CD4-positive, alpha-beta T cell (primary cell): ENCODE results near the gene MTTP. TPM values are rescaled to one million over a fixed set of nuclear protein-coding genes. Genes with fewer than 3 reads are reported as not detected.

Experiments used
- ATAC-seq: fragments of 200-7000 bp; cut with Tn5 transposase; one replicate; pipeline ENCODE4 v1.10.0; 2022; ENCODE audit warnings: mild to moderate bottlenecking; ENCODE audit not compliant: poor library complexity
- CTCF ChIA-PET: fragments of 350-600 bp; sonication (Branson Sonifier 250); formaldehyde crosslinking; loops from one replicate; lab custom pipeline; 2021; ENCODE audit warnings: antibody characterized with exemption, inconsistent platforms; lab: Charles Lee
- POLR2A ChIA-PET: fragments of 350-600 bp; sonication (Branson Sonifier 250); formaldehyde crosslinking; loops from one replicate; lab custom pipeline; 2021; ENCODE audit warnings: antibody characterized with exemption, inconsistent platforms; lab: Charles Lee
- DNase-seq, 14 experiments: peaks; one replicate each; pipeline ENCODE4 v3.0.0-alpha.2; 2013 to 2020; ENCODE audit warnings: mixed read lengths in 2 of 14
- H3K27ac ChIP-seq, 2 donors: one replicate each; pipeline versions ENCODE4 v1.5.1 to v1.7.0; 2013; ENCODE audit warnings: low read length in 2 of 2, low read depth in 1 of 2, mild to moderate bottlenecking in 1 of 2
- H3K27me3 ChIP-seq, 2 experiments: 1 replicate in 1 of 2; 2 replicates in 1 of 2; pipeline versions ENCODE4 v1.6.1 to v1.7.0; 2013; ENCODE audit warnings: low read length in 2 of 2, control low read depth in 1 of 2, mild to moderate bottlenecking in 1 of 2, moderate library complexity in 1 of 2; ENCODE audit not compliant: insufficient read depth in 2 of 2, control insufficient read depth in 1 of 2
- H3K36me3 ChIP-seq: one replicate; pipeline ENCODE4 v1.6.1; 2013; ENCODE audit warnings: low read length, control low read depth; ENCODE audit not compliant: insufficient read depth
- H3K4me1 ChIP-seq: one replicate; pipeline ENCODE4 v1.6.1; 2013; ENCODE audit warnings: low read length, control low read depth; ENCODE audit not compliant: insufficient read depth
- H3K4me3 ChIP-seq: one replicate; pipeline ENCODE4 v1.5.1; 2013; ENCODE audit warnings: mild to moderate bottlenecking, low read length, moderate library complexity
- H3K9me3 ChIP-seq, 2 experiments: 1 replicate in 1 of 2; 2 replicates in 1 of 2; pipeline versions ENCODE4 v1.6.1 to v1.7.0; 2013; ENCODE audit warnings: low read length in 2 of 2, mild to moderate bottlenecking in 2 of 2, control low read depth in 1 of 2, moderate library complexity in 1 of 2; ENCODE audit not compliant: control insufficient read depth in 1 of 2, insufficient read depth in 1 of 2
- H3K27ac Mint-ChIP-seq: one replicate; pipeline ENCODE4 v1.8.0; 2020; ENCODE audit warnings: mixed read lengths
- H3K27me3 Mint-ChIP-seq: one replicate; pipeline ENCODE4 v1.8.0; 2021; ENCODE audit warnings: mixed read lengths
- H3K36me3 Mint-ChIP-seq: one replicate; pipeline ENCODE4 v1.8.0; 2021; ENCODE audit warnings: low read depth, mixed read lengths
- H3K4me1 Mint-ChIP-seq: one replicate; pipeline ENCODE4 v1.8.0; 2021; ENCODE audit warnings: low read depth, mixed read lengths
- H3K4me3 Mint-ChIP-seq: one replicate; pipeline ENCODE4 v1.8.0; 2020; ENCODE audit warnings: mild to moderate bottlenecking, mixed read lengths
- H3K9me3 Mint-ChIP-seq: one replicate; pipeline ENCODE4 v1.8.0; 2020; ENCODE audit warnings: mixed read lengths
- intact Hi-C, 2 experiments: fragments of 100-400 bp; cut with DNase I in 1 of 2; cut with micrococcal nuclease in 1 of 2; formaldehyde crosslinking; loops; one replicate each; pipeline versions ENCODE4 v1.15.1 to v1.9.0; 2023 to 2025; cut with DNase I, micrococcal nuclease
- total RNA-seq, 174 experiments: library from RNA in 2 of 174; stranded (reverse) in 2 of 174; gene quantifications; one replicate each; pipeline ENCODE4 v1.2.3 and lab custom pipeline; 2021 to 2026
- TF ChIP-seq, protein P1 (sequence below): fragments of 200-600 bp; IDR thresholded peaks from one replicate; pipeline ENCODE4 v1.8.0; 2022; ENCODE audit warnings: antibody characterized with exemption, mild to moderate bottlenecking

Gene MTTP
- total RNA-seq, 2 experiments from 2014 or later: not detected

DNA sequence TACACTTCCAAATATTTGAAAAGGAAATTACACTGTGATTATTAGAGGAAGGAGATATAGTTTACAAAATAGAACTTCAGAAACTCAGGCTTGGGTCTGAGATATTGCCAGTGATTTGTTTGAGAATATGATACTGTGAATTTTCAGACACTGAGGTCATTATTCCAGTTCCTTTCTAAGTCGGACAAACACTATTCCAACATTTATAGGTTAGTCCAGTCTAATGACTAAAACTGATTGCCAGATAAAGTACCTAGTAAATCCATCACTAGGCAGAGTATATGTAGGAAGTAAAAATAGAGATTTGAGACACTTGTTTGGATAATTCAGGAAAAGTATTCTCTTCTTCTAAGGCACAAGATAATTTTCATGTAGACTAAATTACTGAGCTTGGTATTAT lies 13.2 kb downstream of the MTTP start:
- H3K9me3 Mint-ChIP-seq: no peaks in the 10 kb centered on the region
- DNase-seq (no peak), ATAC-seq (no peak)
- peaks cover 0 to 4% of the 10 kb centered on the region in 2 experiments for H3K27me3 ChIP-seq
- intact Hi-C loops: no loop called here
- no peak overlapping the region for H3K27ac Mint-ChIP-seq
- no peaks in the 10 kb centered on the region for H3K9me3 ChIP-seq
- H3K4me1 ChIP-seq: no peaks in the 10 kb centered on the region
- no peaks in the 10 kb centered on the region for H3K36me3 ChIP-seq
- no peak overlapping the region for H3K4me3 Mint-ChIP-seq
- no peak overlapping the region for H3K27ac ChIP-seq
- no peaks in the 10 kb centered on the region for H3K4me1 Mint-ChIP-seq
- TF ChIP-seq, protein P1, sequence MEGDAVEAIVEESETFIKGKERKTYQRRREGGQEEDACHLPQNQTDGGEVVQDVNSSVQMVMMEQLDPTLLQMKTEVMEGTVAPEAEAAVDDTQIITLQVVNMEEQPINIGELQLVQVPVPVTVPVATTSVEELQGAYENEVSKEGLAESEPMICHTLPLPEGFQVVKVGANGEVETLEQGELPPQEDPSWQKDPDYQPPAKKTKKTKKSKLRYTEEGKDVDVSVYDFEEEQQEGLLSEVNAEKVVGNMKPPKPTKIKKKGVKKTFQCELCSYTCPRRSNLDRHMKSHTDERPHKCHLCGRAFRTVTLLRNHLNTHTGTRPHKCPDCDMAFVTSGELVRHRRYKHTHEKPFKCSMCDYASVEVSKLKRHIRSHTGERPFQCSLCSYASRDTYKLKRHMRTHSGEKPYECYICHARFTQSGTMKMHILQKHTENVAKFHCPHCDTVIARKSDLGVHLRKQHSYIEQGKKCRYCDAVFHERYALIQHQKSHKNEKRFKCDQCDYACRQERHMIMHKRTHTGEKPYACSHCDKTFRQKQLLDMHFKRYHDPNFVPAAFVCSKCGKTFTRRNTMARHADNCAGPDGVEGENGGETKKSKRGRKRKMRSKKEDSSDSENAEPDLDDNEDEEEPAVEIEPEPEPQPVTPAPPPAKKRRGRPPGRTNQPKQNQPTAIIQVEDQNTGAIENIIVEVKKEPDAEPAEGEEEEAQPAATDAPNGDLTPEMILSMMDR: no peak
- H3K4me3 ChIP-seq: no peak overlapping the region
- ChIA-PET POLR2A (no interaction called here), CTCF (no interaction called here)
- H3K36me3 Mint-ChIP-seq: no peaks in the 10 kb centered on the region
- H3K27me3 Mint-ChIP-seq: peaks cover 9% of the 10 kb centered on the region

DNA sequence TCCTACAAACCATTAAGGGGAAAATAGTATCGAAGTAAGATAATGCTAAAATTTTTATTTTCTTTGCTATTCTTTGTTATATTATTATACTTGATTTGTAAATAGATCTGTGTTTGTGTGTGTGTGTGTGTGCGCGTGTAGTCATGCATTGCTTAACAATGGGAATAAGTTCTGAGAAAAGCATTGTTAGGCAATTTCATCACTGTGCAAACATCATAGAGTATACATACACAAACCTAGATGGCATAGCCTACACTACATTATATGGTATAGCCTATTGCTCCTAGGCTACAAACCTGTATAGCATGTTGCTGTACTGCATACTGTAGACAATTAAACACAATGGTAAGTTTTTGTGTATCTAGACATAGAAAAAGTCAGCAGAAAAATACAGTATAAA lies 17.1 kb downstream of the MTTP start:
- ATAC-seq (no peak), DNase-seq (no peak)
- Mint-ChIP-seq H3K4me3 (no peak overlapping the region), H3K9me3 (no peaks in the 10 kb centered on the region), H3K36me3 (no peaks in the 10 kb centered on the region), H3K27ac (no peak overlapping the region), H3K4me1 (no peaks in the 10 kb centered on the region), H3K27me3 (no peaks in the 10 kb centered on the region)
- no peaks in the 10 kb centered on the region for H3K36me3 ChIP-seq
- intact Hi-C loops: no loop called here
- TF ChIP-seq, protein P1: no peak
- CTCF ChIA-PET: no interaction called here
- H3K9me3 ChIP-seq: no peaks in the 10 kb centered on the region
- H3K4me3 ChIP-seq: no peak overlapping the region
- no peaks in the 10 kb centered on the region for H3K27me3 ChIP-seq
- H3K27ac ChIP-seq: no peak overlapping the region
- H3K4me1 ChIP-seq: no peaks in the 10 kb centered on the region
- POLR2A ChIA-PET: no interaction called here

DNA sequence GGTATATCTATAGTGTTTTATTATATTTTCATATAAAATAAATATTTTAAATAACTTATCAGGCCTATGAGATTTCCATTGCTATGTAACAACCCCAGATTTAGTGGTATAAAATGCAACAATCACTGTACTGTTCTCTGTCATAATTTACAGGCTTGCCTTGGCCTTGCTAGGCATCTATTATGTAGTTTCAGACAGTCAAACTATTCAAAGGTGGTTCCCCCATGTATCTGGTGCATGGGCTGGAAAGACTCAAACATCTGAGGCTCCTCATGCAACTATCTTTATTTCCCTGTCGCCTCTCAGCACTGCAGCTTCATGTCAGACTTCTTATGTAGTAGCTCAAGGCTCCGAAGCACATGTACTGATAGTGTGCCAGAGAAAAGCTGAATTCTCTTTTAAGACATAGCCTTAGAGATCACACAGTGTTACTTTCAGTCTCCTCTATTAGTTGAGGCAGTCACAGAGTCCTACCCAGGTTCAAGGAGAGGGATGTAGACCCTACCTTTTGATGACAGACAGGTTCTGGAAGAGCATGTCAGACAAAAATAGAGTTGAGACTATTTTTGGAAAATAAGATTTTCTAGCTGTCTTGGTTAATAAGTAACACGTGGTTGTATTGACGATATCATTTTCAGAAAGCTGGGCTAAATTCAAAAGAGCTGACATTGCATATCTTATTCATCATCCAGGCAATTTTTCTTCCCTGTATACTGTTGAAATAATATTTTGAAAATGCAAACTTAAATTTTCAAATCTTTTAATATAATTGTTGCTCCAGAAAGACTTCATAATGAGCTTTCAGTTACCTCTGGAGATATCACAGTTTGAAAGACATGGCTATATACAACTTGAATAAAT lies 19.4 kb downstream of the MTTP start:
- no peak overlapping the region for H3K4me3 ChIP-seq
- no peaks in the 10 kb centered on the region for H3K9me3 Mint-ChIP-seq
- H3K4me1 Mint-ChIP-seq: no peaks in the 10 kb centered on the region
- intact Hi-C loops: no loop called here
- no peaks in the 10 kb centered on the region for H3K9me3 ChIP-seq
- H3K36me3 ChIP-seq: no peaks in the 10 kb centered on the region
- no peak overlapping the region for H3K4me3 Mint-ChIP-seq
- DNase-seq: no peak
- ChIA-PET CTCF (no interaction called here), POLR2A (no interaction called here)
- H3K27ac ChIP-seq: no peak overlapping the region
- TF ChIP-seq, protein P1: no peak
- no peaks in the 10 kb centered on the region for H3K36me3 Mint-ChIP-seq
- no peaks in the 10 kb centered on the region for H3K4me1 ChIP-seq
- ATAC-seq: no peak
- peaks cover 0 to 4% of the 10 kb centered on the region in 2 experiments for H3K27me3 ChIP-seq
- no peaks in the 10 kb centered on the region for H3K27me3 Mint-ChIP-seq
- H3K27ac Mint-ChIP-seq: no peak overlapping the region
